A375 (cell line): ENCODE measurements around the gene KCNK3. TPM values are rescaled to one million over a fixed set of nuclear protein-coding genes. Genes with fewer than 3 reads are reported as not detected.

Experiments
- small RNA-seq: library from RNA; depleted of rRNA; stranded (forward); fragments of <200 nt; gene quantifications from one replicate; pipeline ENCODE3, GENCODE V24; 2014
- total RNA-seq: library from RNA; depleted of rRNA; stranded (reverse); fragments of >200 nt; shearing (Covaris generic); gene quantifications from 2 replicates; pipeline ENCODE4 v1.2.3, GENCODE V29; 2014; rRNA removed

KCNK3 gene
- total RNA-seq: 0.37 and 0.60 TPM in 2 replicates

DNA sequence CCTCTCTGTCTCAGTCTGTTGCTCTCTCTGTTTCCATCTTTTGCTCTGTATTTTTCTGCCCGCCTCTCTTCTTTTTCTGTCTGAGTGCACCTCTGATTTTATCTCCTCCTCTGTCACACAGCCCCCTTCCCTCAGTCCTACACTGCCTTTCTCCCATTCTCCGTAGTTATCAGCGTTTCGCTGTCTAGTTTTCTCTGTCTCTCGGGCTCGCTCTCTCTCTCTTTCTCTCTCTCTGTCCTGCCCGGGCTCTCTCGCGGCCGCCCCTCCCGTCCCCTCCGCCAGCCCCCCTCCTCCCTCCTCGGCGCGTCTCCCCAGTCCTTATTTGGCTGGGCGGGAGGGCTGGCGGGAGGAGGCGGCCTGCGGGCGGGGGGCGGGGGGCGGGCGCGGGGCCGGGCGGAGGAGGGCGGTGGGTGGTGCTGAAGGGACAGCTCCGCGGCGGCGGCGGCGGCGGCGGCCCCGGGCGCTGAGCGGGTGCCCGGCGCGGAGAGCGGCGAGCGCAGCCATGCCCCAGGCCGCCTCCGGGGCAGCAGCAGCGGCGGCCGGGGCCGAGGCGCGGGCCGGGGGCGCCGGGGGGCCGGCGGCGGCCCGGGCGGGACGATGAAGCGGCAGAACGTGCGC lies at the start of gene KCNK3:
Gene KCNK3, plus strand, starts transcription at position 444 of the 618 bp plus-strand sequence. Its CDS starts 154 bp downstream, at position 598.

GRCh38 chr2:26764078-26764887 lies 71.8 kb downstream of the KCNK3 start, which contains the start of gene SLC35F6:
Gene SLC35F6, plus strand, starts transcription at chr2:26764284. Its CDS starts 66 bp downstream, at chr2:26764350.

Small RNA genes lying within 50 kb of the gene (small RNA-seq; reads per million reads assigned to genes)
- not detected for gene AC015977.1

Other genes with a start within 250 kb of the KCNK3 start
- gene OTOF, start 214.6 kb upstream of the KCNK3 start, total RNA-seq: not detected in 2 replicates
- not detected in 2 replicates for gene CIB4, start 51.4 kb upstream of the KCNK3 start, total RNA-seq
- gene SLC35F6, start 71.6 kb downstream of the KCNK3 start, total RNA-seq: 27.8 and 32.7 TPM in 2 replicates
- gene CENPA, start 93.3 kb downstream of the KCNK3 start, total RNA-seq: 21.2 and 27.1 TPM in 2 replicates
- 2.4 and 3.0 TPM in 2 replicates for gene DPYSL5, start 155.4 kb downstream of the KCNK3 start, total RNA-seq